Tracheal epithelial cell (primary cell): ENCODE results near the gene PDE7B. TPM values are rescaled to one million over a fixed set of nuclear protein-coding genes. Genes with fewer than 3 reads are reported as not detected.

ENCODE experiments used
- total RNA-seq: library from RNA; depleted of rRNA; stranded (reverse); fragments of >200 nt; gene quantifications from 2 replicates; pipeline ENCODE4 v1.2.1, GENCODE V29; 2014

PDE7B gene
- total RNA-seq: 0.24 TPM in 1 of 2 replicates, not detected in the other

GRCh38 chr6:135851442-135852271 is at the start of gene PDE7B:
PDE7B (plus strand) TSS chr6:135851701.

